ENCODE data around the gene LRRC14B. TPM values are rescaled to one million over a fixed set of nuclear protein-coding genes. Genes with fewer than 3 reads are reported as not detected.

The LRRC14B gene
- total RNA-seq = not detected

- Histone ChIP-seq H3K4me1 (ENCODE audit: control insufficient read depth in 1 of 2, low read depth in 2 of 2) (peaks cover 4 to 26% of the 10 kb centered on the region in 2 donors), H3K27me3 (replicated peaks; ENCODE audit: insufficient read depth) (no peaks in the 10 kb centered on the region), H3K36me3 (no peaks in the 10 kb centered on the region), H3K9me3 (no peaks in the 10 kb centered on the region), H3K27ac (no peak within 1 kb of the TSS), H3K4me3 (peak within 1 kb of the TSS; percentile 57)
- ATAC-seq (ENCODE audit: insufficient number of reproducible peaks, low FRiP score, low read depth) = no peak
- no peak for TF ChIP-seq CTCF (IDR thresholded peaks at IDR 0.05)
- no peak for DNase-seq (ENCODE audit: low spot score)
Measured at GRCh38 chr5:191036-191948, at the start of gene LRRC14B. Gene LRRC14B, plus strand, starts transcription at chr5:191495. Its CDS starts 44 bp downstream, at chr5:191539.

- no peak for TF ChIP-seq CTCF (IDR thresholded peaks at IDR 0.05)
- peaks cover 3% of the 10 kb centered on the region for H3K9me3 ChIP-seq
- H3K4me3 ChIP-seq = no peak overlapping the region
- H3K36me3 ChIP-seq = no peaks in the 10 kb centered on the region
- no peaks in the 10 kb centered on the region for H3K4me1 ChIP-seq (ENCODE audit: control insufficient read depth in 1 of 2, low read depth in 2 of 2)
- H3K27me3 ChIP-seq (replicated peaks; ENCODE audit: insufficient read depth) = no peaks in the 10 kb centered on the region
- ATAC-seq (ENCODE audit: insufficient number of reproducible peaks, low FRiP score, low read depth) = no peak
- DNase-seq (ENCODE audit: low spot score) = no peak
- no peak overlapping the region for H3K27ac ChIP-seq
Measured at GRCh38 chr5:141761-142160, 49.5 kb upstream of the LRRC14B start.

GRCh38 chr5:142246-142810 is 49.0 kb upstream of the LRRC14B start:
- no peak for ATAC-seq (ENCODE audit: insufficient number of reproducible peaks, low FRiP score, low read depth)
- no peak overlapping the region for H3K27ac ChIP-seq
- no peaks in the 10 kb centered on the region for H3K27me3 ChIP-seq (replicated peaks; ENCODE audit: insufficient read depth)
- H3K4me3 ChIP-seq = no peak overlapping the region
- H3K4me1 ChIP-seq (ENCODE audit: control insufficient read depth in 1 of 2, low read depth in 2 of 2) = no peaks in the 10 kb centered on the region
- TF ChIP-seq CTCF (IDR thresholded peaks at IDR 0.05) = no peak
- H3K9me3 ChIP-seq = peaks cover 8% of the 10 kb centered on the region
- DNase-seq (ENCODE audit: low spot score) = no peak
- H3K36me3 ChIP-seq = no peaks in the 10 kb centered on the region

GRCh38 chr5:143041-143440 is 48.3 kb upstream of the LRRC14B start:
- Histone ChIP-seq H3K27ac (no peak overlapping the region), H3K4me3 (no peak overlapping the region), H3K9me3 (peaks cover 14% of the 10 kb centered on the region), H3K4me1 (ENCODE audit: control insufficient read depth in 1 of 2, low read depth in 2 of 2) (no peaks in the 10 kb centered on the region), H3K36me3 (no peaks in the 10 kb centered on the region), H3K27me3 (replicated peaks; ENCODE audit: insufficient read depth) (no peaks in the 10 kb centered on the region)
- ATAC-seq (ENCODE audit: insufficient number of reproducible peaks, low FRiP score, low read depth) = no peak
- TF ChIP-seq CTCF (IDR thresholded peaks at IDR 0.05) = no peak
- no peak for DNase-seq (ENCODE audit: low spot score)

- Histone ChIP-seq H3K9me3 (peaks cover 14% of the 10 kb centered on the region), H3K36me3 (no peaks in the 10 kb centered on the region), H3K27ac (no peak overlapping the region), H3K4me3 (no peak overlapping the region), H3K27me3 (replicated peaks; ENCODE audit: insufficient read depth) (no peaks in the 10 kb centered on the region), H3K4me1 (ENCODE audit: control insufficient read depth in 1 of 2, low read depth in 2 of 2) (no peaks in the 10 kb centered on the region)
- no peak for DNase-seq (ENCODE audit: low spot score)
- no peak for ATAC-seq (ENCODE audit: insufficient number of reproducible peaks, low FRiP score, low read depth)
- TF ChIP-seq CTCF (IDR thresholded peaks at IDR 0.05) = no peak
Measured at GRCh38 chr5:144941-145340, 46.4 kb upstream of the LRRC14B start.

Data from thoracic aorta (tissue), 2 donors.